ENCODE results near the gene FSCN2.

FSCN2 gene

DNA sequence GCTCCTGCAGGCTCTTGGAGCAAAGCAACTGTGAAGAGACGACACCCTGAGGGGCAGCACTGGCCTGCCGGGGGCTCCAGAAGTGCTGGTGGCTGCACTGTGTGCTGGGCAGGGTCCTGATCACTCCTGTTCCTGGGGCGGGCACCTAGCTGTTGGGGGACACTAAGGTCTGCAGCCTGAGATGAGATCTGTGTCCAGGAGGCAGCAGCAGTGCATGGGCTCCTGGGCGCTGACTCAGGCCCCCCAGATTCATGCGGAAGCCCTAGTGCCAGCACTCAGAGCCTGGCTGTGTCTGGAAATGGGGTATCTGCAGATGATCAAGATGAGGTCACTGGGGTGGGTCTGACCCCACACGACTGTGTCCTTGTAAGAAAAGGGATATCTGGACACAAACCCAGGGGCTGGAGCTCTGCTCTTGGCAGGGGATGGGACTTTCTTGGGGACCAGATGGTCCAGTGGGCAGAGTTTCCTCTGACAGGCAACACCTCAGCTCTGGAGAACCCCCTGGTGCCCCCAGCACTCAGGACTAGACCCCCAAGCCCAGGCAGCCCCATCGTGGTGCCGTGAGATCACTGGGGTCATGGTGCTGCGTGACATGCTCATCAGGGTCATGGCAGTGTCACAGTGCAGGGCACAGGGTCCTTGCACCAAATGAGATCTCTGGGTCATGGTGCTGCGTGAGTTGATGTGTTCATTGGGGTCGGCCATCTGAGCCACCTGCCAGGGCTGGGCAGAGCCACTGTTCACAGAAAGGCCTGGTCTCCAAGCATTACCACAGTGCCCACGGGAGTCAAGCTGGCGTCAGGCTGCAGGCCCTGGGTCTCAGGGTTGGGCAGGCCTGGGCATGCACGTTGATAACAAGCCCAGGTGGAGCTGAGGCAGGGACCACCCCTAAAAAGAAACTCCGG, 14.5 kb downstream of the FSCN2 start:
- DNase-seq: no peak

DNA sequence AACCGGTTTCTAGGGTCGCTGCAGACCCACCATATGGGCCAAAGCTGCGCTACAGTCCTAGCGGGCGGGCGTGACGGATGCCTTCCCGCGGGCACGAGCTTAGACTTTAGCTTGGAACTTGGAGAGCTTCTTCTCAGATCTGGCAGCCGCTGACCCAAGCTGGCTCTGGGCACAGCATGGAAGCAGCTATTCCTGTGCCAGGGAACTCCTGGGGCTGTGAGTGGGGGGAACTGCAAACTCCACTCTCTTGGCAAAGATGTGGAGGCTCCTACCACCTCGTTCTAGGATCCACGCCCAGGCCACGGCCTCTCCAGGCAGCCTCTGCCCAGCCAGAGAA, 15.1 kb downstream of the FSCN2 start:
- no peak for DNase-seq

DNA sequence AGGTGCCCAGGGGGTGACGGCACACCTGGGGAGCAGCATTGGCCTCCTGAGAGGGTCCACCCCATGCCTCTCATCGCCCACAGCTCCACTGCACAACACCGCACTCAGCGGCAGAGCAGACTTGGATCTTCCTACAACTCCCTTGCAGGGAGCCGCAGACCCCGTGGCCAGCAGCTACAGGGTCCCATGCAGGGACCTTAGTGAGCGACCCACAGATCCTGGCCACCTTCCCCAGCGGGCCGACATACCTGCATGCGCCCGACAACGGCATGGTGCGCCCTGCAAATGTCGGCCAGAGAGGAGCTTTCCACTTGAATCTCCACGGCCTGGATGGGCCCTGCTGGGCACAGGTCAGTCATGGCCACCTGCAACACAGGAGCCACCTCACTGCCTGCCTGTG, 15.6 kb downstream of the FSCN2 start:
- DNase-seq: no peak

DNA sequence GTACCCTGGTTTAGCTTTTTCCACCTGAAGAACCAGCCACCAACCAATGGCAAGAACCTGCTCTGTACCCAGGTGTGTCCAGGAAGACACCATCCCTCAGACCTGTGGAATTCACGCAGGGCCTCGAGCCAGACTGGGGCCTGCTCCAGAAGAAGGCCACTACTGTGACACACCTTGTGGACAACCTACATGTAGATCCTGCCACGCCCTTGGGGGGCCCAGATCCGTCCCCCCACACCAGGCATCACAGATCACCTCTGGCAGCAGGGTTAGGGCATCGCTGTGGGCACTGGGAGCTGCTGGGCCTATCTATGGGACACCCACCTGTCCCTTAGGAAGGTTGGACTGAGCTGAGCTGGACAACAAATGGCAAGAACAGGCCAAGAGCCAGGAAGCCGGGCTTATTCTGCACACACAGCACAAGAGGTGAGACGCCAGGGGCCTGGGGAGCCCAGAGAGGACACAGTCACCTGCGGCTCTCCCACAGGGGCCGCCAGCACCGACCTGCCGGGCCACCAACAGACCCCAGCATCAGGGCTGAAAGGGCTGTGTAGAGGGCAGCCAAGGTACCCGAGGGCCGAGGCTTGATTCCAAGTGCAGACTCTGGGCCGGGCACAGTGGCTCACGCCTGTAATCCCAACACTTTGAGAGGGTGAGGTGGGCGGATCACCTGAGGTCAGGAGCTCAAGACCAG, 16.3 kb downstream of the FSCN2 start:
- DNase-seq: no peak

DNA sequence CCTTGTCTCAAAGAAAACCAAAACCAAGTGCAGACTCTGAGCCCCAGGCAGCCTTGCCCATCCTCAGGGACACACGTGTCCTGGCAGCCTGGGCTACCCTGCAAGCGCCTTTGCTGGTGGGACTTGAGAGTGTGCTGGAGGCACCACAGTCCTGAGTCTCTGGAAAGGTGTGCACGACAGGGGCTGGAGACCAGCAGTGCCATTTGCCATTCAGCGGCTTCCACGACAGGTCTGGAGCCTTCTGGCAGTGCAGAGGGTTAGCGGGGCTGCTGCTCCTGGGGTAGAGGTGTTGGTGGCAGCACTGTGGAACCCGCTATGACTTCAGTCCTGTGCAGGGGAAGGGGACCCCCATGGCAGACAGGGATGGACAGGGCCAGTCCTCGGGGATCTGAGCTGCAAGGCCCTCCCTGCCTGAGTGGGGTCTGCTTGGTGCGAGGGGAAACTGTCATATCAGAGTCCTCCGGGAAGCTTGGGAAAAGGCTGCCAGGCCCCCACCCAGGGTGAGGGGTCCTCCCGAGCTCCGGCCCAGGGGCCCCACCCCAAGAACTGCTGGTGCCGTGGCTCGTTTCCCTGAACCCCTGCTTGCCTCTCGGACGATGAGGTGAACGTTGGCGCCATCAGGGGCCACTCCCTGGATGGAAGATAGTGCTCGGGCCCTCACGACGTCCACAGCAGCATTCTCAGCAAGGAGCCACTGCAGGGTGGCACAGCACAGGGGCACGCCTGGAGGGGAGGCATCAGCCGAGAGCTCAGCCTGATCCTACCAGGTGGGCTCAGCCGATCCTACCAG, 17.2 kb downstream of the FSCN2 start:
- no peak for DNase-seq

DNA sequence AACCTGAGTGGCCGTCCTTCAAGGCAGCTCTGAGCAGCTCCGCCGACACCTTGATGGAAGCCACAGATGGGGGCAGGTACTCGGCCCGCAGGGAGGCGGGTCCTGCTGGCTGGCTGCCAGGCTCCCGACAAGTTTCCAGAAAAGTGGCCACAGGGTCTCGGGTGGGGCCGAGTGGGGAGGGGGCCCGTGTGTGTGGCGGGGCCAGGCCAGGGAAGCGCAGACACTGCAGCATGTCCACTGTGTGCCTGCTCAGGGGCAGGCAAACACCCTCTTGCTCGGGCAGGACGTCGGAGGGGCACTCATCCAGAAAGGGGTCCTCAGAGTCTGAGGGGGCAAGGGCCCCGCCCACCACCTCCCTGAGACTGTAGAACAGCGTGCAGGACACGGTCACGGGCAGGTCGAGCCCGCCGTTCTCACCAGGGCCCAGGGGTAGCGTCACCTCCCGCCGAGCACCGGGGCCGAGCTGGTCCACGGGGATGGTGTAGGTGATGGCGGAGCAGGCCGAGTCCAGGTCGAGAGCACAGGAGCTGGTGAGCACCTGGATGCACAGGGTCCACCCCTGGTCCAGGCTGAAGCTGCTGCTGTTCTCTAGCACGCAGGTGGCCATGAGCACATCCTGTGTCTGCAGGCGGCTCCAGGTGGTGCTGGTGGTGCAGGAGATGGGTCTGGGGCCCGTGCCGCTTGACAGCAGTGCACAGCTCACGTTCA, 18.9 kb downstream of the FSCN2 start:
- DNase-seq: no peak

DNA sequence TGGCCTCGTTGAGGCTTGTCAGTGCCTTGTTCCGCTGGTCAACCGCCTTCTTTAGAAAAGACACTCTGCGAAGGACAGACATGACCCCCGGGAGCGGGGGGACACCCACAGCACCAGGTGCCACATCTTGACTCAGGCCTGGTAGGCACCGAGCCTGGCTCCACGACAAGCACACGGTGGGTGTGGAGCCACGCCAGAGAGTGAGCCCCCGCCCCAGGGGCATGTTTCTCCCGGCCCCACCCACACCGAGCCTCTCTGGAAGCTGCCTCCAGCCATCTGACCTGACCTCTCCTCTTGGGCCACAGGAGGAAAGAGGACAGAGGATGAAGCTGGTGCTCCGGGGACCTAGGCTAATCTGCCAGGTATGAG, 19.4 kb downstream of the FSCN2 start:
- DNase-seq: no peak

DNA sequence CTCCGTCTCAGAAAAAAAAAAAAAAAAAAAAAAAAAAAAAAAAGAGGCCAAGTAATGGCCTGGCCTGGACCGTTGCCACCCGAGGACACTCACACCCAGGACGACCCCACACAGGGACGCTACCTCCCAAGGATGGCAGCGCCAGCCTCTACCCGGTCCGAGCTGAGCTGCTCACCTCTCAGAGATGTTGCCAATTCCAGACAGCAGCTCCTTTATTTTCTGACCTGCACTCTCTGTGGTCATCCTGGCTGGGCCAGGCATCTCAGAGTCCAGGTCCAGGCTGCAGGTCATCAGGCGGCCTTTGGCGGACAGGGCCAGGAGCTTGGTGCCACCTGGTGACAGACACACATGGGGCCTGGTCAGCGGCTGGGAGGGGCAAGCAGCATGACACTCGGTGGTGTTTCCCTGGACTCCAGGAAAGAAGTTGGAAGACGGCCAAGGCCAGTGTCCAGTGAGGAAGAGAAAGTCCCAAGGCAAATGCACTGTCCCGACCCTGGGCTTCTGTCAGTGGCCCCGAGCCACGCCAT, 20.9 kb downstream of the FSCN2 start:
- DNase-seq: no peak

DNA sequence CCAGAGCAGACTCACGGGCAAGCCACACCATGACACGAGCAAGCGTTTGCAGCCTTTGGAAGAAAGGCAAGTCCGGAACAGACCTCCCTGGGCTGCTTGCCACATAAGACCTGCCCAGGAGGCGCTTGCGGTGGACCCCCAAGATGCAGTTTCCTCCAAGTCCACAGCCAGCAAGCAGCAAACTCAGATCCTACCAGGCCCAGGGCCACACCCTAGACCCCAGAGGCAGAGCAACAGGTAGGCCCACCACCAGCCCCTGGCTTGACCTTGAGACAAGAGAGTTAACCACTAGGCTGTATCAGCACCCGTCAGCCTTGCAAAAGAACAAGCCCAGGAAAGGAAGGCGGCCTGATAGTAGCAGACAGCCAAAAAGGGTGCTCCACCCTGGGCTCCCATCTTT, 21.6 kb downstream of the FSCN2 start:
- DNase-seq: no peak

DNA sequence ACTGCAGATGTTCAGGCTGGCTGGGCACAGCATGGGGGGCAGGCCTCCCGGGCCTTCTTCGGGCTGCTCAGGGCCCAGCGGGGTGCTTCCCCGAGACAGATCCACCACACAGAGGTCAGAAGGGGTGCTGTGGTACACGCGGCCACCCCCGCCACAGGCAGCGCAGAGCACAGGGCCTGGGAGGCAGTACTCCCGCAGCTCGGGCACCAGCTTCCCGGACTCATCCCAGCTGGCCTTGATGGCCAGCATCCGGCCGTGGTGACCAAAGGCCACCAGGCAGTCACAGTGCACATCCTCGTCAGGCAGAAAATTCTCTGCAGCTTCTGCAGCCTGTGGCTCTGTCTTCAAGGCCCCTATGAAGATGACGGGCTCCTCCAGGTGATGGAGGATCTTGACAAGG, 22.1 kb downstream of the FSCN2 start:
- no peak for DNase-seq

DNA sequence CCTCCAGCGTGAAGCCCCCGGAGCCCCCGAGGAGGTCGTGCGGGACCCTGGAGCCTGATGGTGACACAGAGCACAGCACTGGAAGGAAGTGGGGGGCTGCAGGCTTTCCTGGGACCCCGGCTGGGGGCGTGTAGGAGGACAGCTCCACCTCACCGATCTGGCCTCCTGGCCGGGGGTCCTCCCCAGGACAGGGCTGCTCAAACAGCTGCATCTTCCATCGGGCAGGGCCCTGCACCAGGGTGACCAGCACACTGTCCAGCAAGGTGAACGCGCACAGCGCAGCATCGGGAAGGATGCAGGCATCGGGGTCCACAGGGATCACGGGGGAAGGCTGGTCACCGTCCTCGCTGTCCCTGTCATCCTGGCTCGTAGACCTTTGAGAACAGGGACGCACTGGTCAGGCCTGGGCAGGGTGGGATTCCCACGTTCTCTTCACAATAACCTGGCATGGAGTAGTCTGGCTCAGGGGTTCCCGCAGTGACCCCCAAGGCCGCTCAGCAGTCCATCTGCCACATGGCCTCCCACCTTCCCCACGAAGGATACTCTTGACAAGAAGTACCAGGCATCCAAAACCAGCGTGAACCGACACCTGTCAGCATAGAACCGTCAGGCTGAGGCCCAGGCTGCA, 22.8 kb downstream of the FSCN2 start:
- no peak for DNase-seq

DNA sequence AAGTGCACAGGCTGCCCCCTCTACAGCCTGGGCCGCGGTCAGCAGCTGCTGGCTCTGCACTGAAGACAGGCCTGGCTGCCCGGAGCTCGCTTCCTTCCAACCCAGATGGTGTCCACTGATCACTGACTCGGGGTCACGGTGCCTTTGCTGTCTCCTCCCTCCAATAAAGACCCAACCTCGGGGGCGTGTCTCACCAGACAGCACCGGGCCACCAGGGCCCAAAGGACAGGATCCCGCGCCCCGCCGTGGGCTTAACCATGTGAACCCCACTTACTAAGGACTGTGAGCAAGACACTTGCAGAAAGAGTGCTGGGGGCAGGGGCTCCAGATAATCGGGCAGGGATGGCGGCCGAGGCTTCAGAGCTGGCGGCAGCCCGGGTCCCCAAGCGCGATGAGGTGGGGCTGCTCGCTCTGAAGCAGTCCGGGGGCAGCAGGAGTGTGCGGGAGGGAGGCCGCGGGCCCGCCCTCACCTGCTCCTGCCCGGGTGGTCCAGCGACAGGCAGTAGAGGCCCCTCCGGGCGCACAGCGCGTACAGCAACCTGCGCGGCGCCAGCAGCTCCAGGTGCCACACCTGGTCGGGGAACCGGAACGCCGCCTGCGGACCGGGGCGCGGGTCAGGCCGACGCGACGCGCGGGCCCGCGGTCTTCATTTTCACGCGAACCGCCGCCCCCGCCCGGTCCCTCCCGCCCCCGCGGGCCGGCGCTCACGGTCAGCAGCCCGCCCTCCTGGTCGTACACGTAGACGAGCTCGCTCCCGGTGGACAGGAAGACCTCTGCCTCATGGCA, 23.5 kb downstream of the FSCN2 start:
- DNase-seq: no peak

DNA sequence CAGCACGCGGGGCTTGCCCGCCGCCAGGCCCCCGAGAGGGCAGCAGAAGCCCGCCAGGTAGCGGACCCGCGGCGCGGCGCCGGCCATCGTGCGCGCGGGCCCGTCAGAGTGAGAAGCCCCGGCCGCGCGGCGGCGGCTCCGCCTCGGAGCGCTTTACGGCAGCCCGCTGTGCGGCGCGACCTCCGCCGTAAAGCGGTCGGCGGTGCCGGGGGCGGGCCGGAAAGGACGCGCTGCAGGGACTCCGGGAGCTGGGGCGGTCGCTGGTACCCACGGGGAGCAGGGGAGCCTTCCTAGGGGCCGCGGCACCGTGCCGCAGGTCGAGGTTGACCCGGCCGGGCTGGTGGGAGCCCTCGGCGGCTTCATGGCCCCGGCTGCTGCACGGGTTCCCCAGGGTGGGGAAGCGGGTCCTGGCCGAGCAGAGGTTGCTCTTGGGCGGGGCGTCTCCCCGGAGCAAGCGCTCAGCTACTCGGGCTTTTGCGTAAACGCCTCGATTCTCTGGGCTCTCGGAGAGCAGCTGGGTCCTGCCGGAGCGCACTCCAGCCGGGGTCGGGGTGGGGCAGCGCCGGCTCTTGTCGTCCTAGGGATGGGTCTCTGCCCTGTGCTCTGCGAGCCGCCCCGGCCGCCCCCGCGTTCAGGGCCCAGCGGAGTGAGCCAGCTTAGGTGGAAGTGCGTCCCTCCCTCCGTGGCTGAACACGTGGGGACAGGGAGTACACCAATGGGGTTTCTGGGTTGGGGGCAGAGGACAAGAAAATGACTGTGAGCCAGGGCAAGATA, 24.3 kb downstream of the FSCN2 start, which contains the start of gene FAAP100:
TSS of gene FAAP100 (minus strand) at position 110 of the 774 bp plus-strand sequence. CDS start at position 87, 23 bp downstream.
- peak; percentile 64 for DNase-seq

DNA sequence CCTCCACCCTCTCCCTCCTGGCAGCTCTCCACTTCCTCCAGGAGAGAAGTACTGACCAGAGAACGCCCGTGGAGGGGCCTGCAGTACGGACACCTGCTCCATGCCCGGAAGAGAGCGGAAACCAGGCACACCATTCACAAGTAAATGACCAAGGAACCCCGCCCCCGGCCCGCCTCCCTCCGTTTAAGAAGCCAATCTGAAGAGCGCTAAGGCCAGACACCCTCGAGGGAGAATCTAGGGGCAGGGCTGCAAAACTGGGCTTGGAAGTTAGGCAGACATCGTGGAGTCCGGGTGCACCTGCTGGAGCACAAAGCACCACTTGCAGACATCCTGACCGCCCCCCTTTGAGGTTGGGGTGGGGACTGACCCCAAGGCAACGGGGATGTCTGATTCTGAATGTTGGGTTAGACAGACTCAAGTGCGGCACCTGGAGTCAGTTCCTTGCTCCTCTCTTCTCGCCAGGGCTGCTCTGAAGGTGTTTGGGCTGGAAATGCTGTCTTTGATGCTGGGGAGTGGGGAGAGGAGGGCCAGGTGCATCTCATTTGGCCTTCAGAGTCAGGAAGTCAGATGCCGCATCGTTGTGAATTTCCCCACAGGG, 24.9 kb downstream of the FSCN2 start:
- no peak for DNase-seq

DNA sequence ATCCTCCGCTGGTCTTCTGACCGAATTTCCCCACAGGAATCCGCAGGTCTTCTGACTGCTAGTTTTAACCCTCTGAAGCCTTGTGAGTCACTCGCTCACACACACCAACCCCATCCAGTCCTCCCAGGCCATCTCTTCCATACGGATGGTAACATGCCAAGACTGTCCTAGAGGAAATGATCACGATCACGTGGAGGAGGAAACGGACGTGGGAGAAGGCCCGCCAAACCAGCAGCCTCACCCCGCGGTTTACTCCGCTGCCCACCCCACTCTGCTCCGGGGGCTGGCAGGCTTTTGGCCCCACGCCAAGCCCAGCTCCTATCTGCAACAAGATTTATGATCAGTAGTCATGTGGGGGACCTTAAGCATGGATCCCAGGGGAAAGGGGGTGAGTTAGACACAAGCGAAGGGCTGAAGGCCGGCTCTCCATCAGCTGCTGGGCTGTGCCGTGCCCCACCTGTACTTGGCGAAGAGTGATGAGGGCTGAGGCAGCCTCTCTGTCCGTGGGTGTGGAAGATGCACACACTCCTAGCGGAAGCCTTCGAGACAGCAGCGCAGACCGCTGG, 25.5 kb downstream of the FSCN2 start:
- peak; percentile 71 for DNase-seq

DNA sequence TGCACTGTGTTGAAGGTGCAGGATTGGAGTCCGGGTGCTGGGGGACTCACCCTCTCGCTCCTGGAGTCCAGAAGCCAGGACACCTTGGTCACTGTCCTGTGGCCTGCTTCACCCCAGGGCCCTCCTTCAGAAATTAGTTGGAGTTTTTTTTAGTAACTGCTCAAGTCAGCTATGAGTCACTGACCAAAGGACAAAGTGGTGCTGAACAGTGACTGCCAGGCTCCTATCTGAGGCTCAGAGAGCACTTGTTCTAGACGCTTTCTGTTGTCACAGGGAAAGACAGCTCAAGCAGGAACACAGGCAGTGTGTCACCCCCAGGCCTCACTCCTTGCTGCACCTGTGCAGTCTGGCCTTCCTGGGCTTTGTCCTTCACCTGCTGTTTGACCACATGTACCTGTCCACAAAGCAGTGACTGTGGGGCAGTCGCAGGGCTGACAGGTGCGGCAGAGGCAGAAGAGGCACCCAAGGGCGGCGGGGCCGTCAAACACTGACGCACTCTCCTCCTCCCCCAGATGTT, 28.1 kb downstream of the FSCN2 start:
- no peak for DNase-seq

DNA sequence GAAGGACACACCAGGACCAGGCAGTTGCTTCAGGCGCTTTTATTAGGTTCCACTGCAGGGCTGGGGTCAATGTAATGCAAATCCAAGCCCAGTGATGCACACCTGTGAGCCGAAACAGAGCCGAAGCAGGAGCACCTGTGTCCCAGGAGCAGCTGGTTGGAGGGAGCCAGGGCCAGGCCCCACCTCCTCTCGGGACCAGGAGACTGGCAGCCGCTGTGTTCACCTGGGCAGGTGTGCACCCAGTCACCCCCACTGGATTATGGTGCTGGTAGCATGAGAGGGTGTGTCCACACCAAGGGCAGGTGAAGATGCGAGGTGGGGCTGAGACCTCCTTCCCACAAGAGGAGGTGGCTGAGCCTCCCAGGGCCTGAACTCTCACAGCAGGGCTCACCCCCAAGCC, 28.7 kb downstream of the FSCN2 start:
- DNase-seq: no peak

DNA sequence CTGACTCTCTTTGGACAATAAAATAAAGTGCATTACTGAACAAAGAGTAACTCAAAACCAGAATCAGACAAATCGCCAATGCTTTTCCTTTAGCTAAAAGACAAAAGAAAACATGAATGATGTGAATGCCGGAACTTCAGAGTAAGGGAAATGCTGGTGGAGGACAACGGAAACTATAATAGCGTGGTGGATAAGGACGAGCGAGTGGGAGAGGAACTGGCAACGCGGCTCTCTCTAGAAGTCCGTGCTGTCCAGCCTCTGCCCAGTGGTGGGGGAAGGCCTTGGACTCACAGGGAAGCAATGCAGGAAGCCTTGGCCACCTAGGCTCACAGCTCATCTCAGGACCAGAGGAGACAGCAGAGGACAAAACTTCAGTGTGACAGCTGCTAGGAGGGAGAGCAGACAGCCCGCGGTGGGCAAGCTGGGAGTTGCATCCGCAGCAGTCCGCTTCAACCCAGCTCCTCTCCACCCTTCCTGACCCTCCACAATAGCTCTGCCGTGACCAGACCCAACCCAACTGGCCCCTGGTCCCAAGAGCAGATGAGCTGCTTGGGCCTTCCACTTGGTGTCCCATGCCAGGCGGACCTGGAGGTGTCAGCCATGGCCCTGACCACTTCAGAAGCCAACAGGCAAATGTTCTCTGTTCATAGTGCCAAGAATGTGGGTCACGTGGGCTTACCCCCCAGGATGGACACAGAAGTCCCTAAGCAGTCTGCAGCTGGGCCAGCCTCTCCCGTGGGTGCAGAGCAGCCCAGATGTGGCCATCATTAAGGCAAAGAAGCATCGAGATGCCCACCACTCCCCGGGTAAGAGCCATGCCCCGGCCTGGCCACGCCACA, 29.3 kb downstream of the FSCN2 start:
- DNase-seq: no peak

DNA sequence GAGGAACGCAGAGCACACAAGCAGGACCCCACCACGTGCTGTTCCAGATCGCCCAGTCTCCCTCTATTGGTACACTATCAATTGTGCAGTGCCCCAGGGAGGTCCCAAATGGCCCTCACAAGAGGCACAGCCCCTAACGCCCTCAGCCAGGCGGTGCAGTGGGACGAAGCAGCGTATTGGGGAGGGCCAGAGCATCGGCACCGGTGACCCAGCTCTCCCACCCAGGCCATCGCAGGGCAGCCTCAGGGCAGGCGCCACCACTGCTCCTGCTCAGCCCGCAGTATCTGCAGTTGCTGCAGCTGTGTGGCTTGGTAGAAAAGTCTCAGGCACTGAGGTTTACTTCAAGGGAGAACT, 29.9 kb downstream of the FSCN2 start:
- DNase-seq: no peak
